K562 (cell line): ENCODE measurements around the gene PPIC. TPM values are rescaled to one million over a fixed set of nuclear protein-coding genes. Genes with fewer than 3 reads are reported as not detected.

ENCODE experiments used
- ATAC-seq: fragments of 200-7000 bp; cut with Tn5 transposase; 3 replicates; pipeline ENCODE4 v1.9.1; 2020; ENCODE audit warnings: moderate library complexity
- BruUV-seq: library from RNA; stranded (reverse); fragments of 400-500 nt; replicated peaks from 2 replicates; lab custom pipeline; 2021; lab: Mats Ljungman, UMichigan
- CTCF ChIA-PET: fragments of 300-600 bp; formaldehyde crosslinking; extraction: SDS; loops from one replicate; lab custom pipeline; 2021; ENCODE audit warnings: low intra/inter-chr PET ratio; lab: Yijun Ruan, JAX
- POLR2A ChIA-PET: fragments of 300-600, 350-650 bp; sonication (Branson Sonifier 250); formaldehyde crosslinking; extraction: SDS; loops from one replicate; lab custom pipeline; 2021; ENCODE audit warnings: antibody characterized with exemption, inconsistent platforms; lab: Yijun Ruan, JAX
- DNase-seq, 4 experiments: peaks; one replicate each; pipeline versions ENCODE4 v3.0.0 to v3.0.0-alpha.2; 2011 to 2018; ENCODE audit warnings: low spot score in 3 of 4, mixed read lengths in 3 of 4; ENCODE audit errors: extremely low read depth in 1 of 4
- FAIRE-seq: peaks from 2 replicates; lab custom pipeline; 2011; peaks lifted over from hg19 to GRCh38; lab: Jason Lieb, UNC
- H2AFZ ChIP-seq: 2 replicates; pipeline ENCODE4 v1.6.0; 2011; ENCODE audit warnings: low read depth, low read length, control low read depth, inconsistent platforms
- H3K27ac ChIP-seq: fragments of 200-600 bp; 3 replicates; pipeline ENCODE4 v1.8.0; 2011; ENCODE audit warnings: low read depth, mild to moderate bottlenecking, control low read depth, inconsistent platforms, low read length, moderate library complexity, mixed read lengths; ENCODE audit errors: extremely low read depth
- H3K27me3 ChIP-seq, 2 experiments: fragments of 300-600 bp in 1 of 2; 2 replicates in 1 of 2; 3 replicates in 1 of 2; pipeline versions ENCODE4 v1.6.0 to v1.8.0; 2011; ENCODE audit warnings: inconsistent platforms in 2 of 2, low read length in 2 of 2, mild to moderate bottlenecking in 1 of 2, mixed read lengths in 1 of 2, moderate library complexity in 1 of 2; ENCODE audit not compliant: control insufficient read depth in 2 of 2, insufficient read depth in 2 of 2
- H3K36me3 ChIP-seq: fragments of 300-600 bp; 3 replicates; pipeline ENCODE4 v1.8.0; 2011; ENCODE audit warnings: mild to moderate bottlenecking, low read length, inconsistent platforms; ENCODE audit not compliant: control insufficient read depth, insufficient read depth
- H3K4me1 ChIP-seq, 2 experiments: fragments of 200-600 bp in 1 of 2; replicated peaks in 1 of 2; 2 replicates in 1 of 2; 3 replicates in 1 of 2; pipeline versions ENCODE4 v1.5.1 to v1.8.0; 2011; ENCODE audit warnings: inconsistent platforms in 2 of 2, low read length in 2 of 2, mild to moderate bottlenecking in 1 of 2, mixed read lengths in 1 of 2, moderate library complexity in 1 of 2; ENCODE audit not compliant: control insufficient read depth in 2 of 2, insufficient read depth in 2 of 2
- H3K4me2 ChIP-seq: 2 replicates; pipeline ENCODE4 v1.6.1; 2011; ENCODE audit warnings: low read length, control low read depth, inconsistent platforms, mixed read lengths; ENCODE audit not compliant: insufficient read depth
- H3K4me3 ChIP-seq: fragments of 200-600 bp; sonication (generic), shearing (Covaris generic); 2 replicates; pipeline ENCODE4 v1.5.1; 2016; ENCODE audit warnings: control low read depth, inconsistent platforms
- H3K79me2 ChIP-seq: fragments of 200-600 bp; 3 replicates; pipeline ENCODE4 v1.8.0; 2011; ENCODE audit warnings: low read length, inconsistent platforms; ENCODE audit not compliant: control insufficient read depth, insufficient read depth
- H3K9ac ChIP-seq, 2 experiments: 2 replicates each; pipeline versions ENCODE4 v1.6.0 to v1.6.1; 2011; ENCODE audit warnings: low read depth in 2 of 2, low read length in 2 of 2, control low read depth in 1 of 2, inconsistent platforms in 1 of 2, mild to moderate bottlenecking in 1 of 2, mixed read lengths in 1 of 2; ENCODE audit not compliant: insufficient read depth in 1 of 2
- H3K9me1 ChIP-seq: one replicate; pipeline ENCODE4 v1.6.0; 2011; ENCODE audit warnings: inconsistent platforms, mild to moderate bottlenecking, low read length, moderate library complexity; ENCODE audit not compliant: control insufficient read depth, insufficient read depth
- H3K9me3 ChIP-seq: replicated peaks from 2 replicates; pipeline ENCODE4 v1.5.1; 2011; ENCODE audit warnings: low read depth, low read length, inconsistent platforms; ENCODE audit not compliant: control insufficient read depth, insufficient read depth
- H4K20me1 ChIP-seq: replicated peaks from 2 replicates; pipeline ENCODE4 v1.6.1; 2011; ENCODE audit warnings: low read length, inconsistent platforms, mixed read lengths; ENCODE audit not compliant: control insufficient read depth, insufficient read depth
- CEBPG ChIP-seq, 3 experiments: fragments of 200-800 bp in 1 of 3; sonication (Bioruptor generic) in 1 of 3; sonication (generic) in 1 of 3; formaldehyde crosslinking in 1 of 3; IDR thresholded peaks in 2 of 3; conservative IDR thresholded peaks in 1 of 3; 2 replicates each; pipeline versions ENCODE4 v1.6.1 to v1.8.0; 2016 to 2022; ENCODE audit warnings: missing compliant biosample characterization in 2 of 3, missing genetic modification characterization in 2 of 3, mild to moderate bottlenecking in 1 of 3, missing genetic modification reagents in 1 of 3
- ELF1 ChIP-seq: fragments of 200-800 bp; sonication (Bioruptor generic); IDR thresholded peaks from 2 replicates; pipeline ENCODE4 v1.6.1; 2016; ENCODE audit warnings: missing genetic modification characterization, missing compliant biosample characterization
- ELF4 ChIP-seq: fragments of 450-650 bp; formaldehyde crosslinking; IDR thresholded peaks from 2 replicates; pipeline ENCODE4 v1.4.0; 2022; ENCODE audit warnings: missing genetic modification characterization
- GTF2B ChIP-seq: IDR thresholded peaks from 2 replicates; pipeline ENCODE4 v1.6.1; 2011; ENCODE audit not compliant: insufficient read length; ENCODE audit errors: extremely low read depth
- HEY1 ChIP-seq: fragments of 250-450 bp; sonication (Bioruptor Pico); IDR thresholded peaks from 2 replicates; pipeline ENCODE4 v1.5.0; 2020; ENCODE audit warnings: mild to moderate bottlenecking, moderate library complexity, borderline replicate concordance
- HMGN3 ChIP-seq: IDR thresholded peaks from 2 replicates; pipeline ENCODE4 v1.6.1; 2011; ENCODE audit warnings: borderline replicate concordance, low read depth, mild to moderate bottlenecking, mixed read lengths, low read length; ENCODE audit not compliant: insufficient read length; ENCODE audit errors: extremely low read depth
- MGA ChIP-seq: fragments of 450-650 bp; IDR thresholded peaks from 2 replicates; pipeline ENCODE4 v1.6.1; 2016; ENCODE audit warnings: mild to moderate bottlenecking, moderate library complexity
- PPARD ChIP-seq: fragments of 250-450 bp; sonication (Bioruptor Pico); IDR thresholded peaks from 2 replicates; pipeline ENCODE4 v1.8.0; 2022; ENCODE audit warnings: inconsistent platforms, mild to moderate bottlenecking, moderate library complexity
- SAFB2 ChIP-seq: fragments of 200-400 bp; formaldehyde crosslinking; IDR thresholded peaks from 2 replicates; pipeline ENCODE4 v1.6.1; 2018; ENCODE audit warnings: borderline replicate concordance, low read length, low read depth, moderate library complexity; ENCODE audit not compliant: severe bottlenecking
- U2AF1 ChIP-seq: fragments of 200-400 bp; formaldehyde crosslinking; optimal IDR thresholded peaks from 2 replicates; pipeline ENCODE3; 2017; ENCODE audit warnings: mild to moderate bottlenecking, low read depth, low read length, moderate library complexity
- WGBS: fragments of 100-300 bp; shearing (Covaris generic); methylation state at CpG from one replicate; pipeline ENCODE4 v1.1.6; 2016; ENCODE audit warnings: low coverage, mixed read lengths; ENCODE audit not compliant: insufficient coverage; ENCODE audit errors: missing lambda C conversion rate; 5-methylcytosine and 5-hydroxymethylcytosine counted together
- in situ Hi-C: fragments of 300-500 bp; cut with MboI; formaldehyde crosslinking; loops from 4 replicates; pipeline ENCODE4 v1.15.0; 2018; ENCODE audit warnings: inconsistent platforms, mixed read lengths
- intact Hi-C: fragments of 100-400 bp; cut with micrococcal nuclease; formaldehyde crosslinking; loops from 2 replicates; pipeline ENCODE4 v1.14.2; 2022
- polyA plus RNA-seq, 8 experiments: library from polyadenylated mRNA; depleted of rRNA in 4 of 8; stranded (reverse) in 5 of 8; unstranded in 3 of 8; fragments of >200 nt; fragmentation: Nextera tagmentation in 2 of 8; fragmentation: Illumina TruSeq in 1 of 8; extraction: Ambion mirVana in 2 of 8; extraction: Trizol in 1 of 8; gene quantifications; 2 replicates each; pipeline versions ENCODE4 v1.2.1 to v1.2.3, GENCODE V29; 2011 to 2014; ENCODE audit warnings: inconsistent platforms in 1 of 8, missing spikeins in 1 of 8
- total RNA-seq, 7 experiments: library from RNA; depleted of rRNA in 6 of 7; stranded (reverse); fragments of >200 nt in 6 of 7; fragmentation: Illumina TruSeq in 2 of 7; extraction: Trizol in 2 of 7; gene quantifications; 2 replicates each; pipeline versions ENCODE4 v1.2.1 to v1.2.3, GENCODE V29; 2011 to 2021; ENCODE audit warnings: low replicate concordance in 1 of 7

PPIC gene
- total and polyA plus RNA-seq, 9 of the 15 experiments (the other 6 are each of a cell fraction or from before 2014, with no cell fraction given), result 1.3 to 4.5 (median 2.8) TPM

- Histone ChIP-seq H3K9ac (no peak overlapping the region), H4K20me1 (no peaks in the 10 kb centered on the region), H3K4me1 (no peaks in the 10 kb centered on the region), H3K79me2 (no peaks in the 10 kb centered on the region), H3K27me3 (no peaks in the 10 kb centered on the region), H3K9me1 (no peaks in the 10 kb centered on the region), H3K9me3 (no peaks in the 10 kb centered on the region), H3K27ac (no peak overlapping the region), H3K36me3 (no peaks in the 10 kb centered on the region), H2AFZ (no peak overlapping the region), H3K4me3 (no peak overlapping the region), H3K4me2 (no peak overlapping the region)
- ATAC-seq (no peak), DNase-seq (no peak), FAIRE-seq (no peak)
- BruUV-seq, result no TSS peak
- intact Hi-C loops (no loop called here), in situ Hi-C loops (no loop called here)
- ChIA-PET CTCF (no interaction called here), POLR2A (interaction anchor here (0.6 kb wide), 1 partner anchor 57 kb away, joined by 3 read pairs; no protein-coding TSS in a partner anchor)
- WGBS, result 0% methylated on average over 2 of the region's 2 CpGs
- no peak for TF ChIP-seq HMGN3
- no peak for TF ChIP-seq ELF1 (tag)
- TF ChIP-seq GTF2B, result no peak
- TF ChIP-seq U2AF1, result no peak
- no peak for TF ChIP-seq MGA
- TF ChIP-seq SAFB2, result no peak
- TF ChIP-seq ELF4 (CRISPR knock-in tag), result no peak
- TF ChIP-seq HEY1, result no peak
- no peak for TF ChIP-seq CEBPG (CRISPR knock-in tag; IDR thresholded peaks at IDR 0.05)
- TF ChIP-seq CEBPG (tag; conservative IDR thresholded peaks at IDR 0.05 in 1 of 2, IDR thresholded peaks at IDR 0.05 in 1 of 2), result no peak
- no peak for TF ChIP-seq PPARD
Observed at GRCh38 chr5:123051206-123051605, 14.7 kb upstream of the PPIC start.
